Measurements from ENCODE around the gene CEP162. TPM values are rescaled to one million over a fixed set of nuclear protein-coding genes. Genes with fewer than 3 reads are reported as not detected.

The CEP162 gene
- total and polyA plus RNA-seq, 10 of the 15 experiments (the other 5 are each of a cell fraction or from before 2014, with no cell fraction given) = 2.7 to 7.9 (median 4.5) TPM

GRCh38 chr6:84093441-84094435 is 133.7 kb downstream of the CEP162 start:
- Histone ChIP-seq H4K20me1 (ENCODE audit: control insufficient read depth, insufficient read depth) (no peaks in the 10 kb centered on the region), H2AFZ (ENCODE audit: control insufficient read depth, low read depth, low read length) (peak overlapping the region; percentile 10), H3K9me3 (replicated peaks; ENCODE audit: control insufficient read depth, insufficient read depth, low read length) (no peaks in the 10 kb centered on the region; the same call in 1 of the 3 replicates), H3K27me3 (replicated peaks in 1 of 2; ENCODE audit: control insufficient read depth in 2 of 2, insufficient read depth in 2 of 2, low read length in 1 of 2) (no peaks in the 10 kb centered on the region), H3K79me2 (ENCODE audit: control insufficient read depth, insufficient read depth, low read length) (no peaks in the 10 kb centered on the region), H3K27ac (ENCODE audit: control insufficient read depth, insufficient read depth) (no peak overlapping the region), H3K9ac (ENCODE audit: control insufficient read depth, insufficient read depth, low read length) (no peak overlapping the region), H3K4me2 (ENCODE audit: control insufficient read depth, insufficient read depth) (no peak overlapping the region), H3K36me3 (ENCODE audit: control insufficient read depth in 2 of 2, insufficient read depth in 2 of 2, low read length in 1 of 2) (no peaks in the 10 kb centered on the region), H3K4me3 (no peak overlapping the region), H3K4me1 (ENCODE audit: control insufficient read depth, insufficient read depth, low read length) (no peaks in the 10 kb centered on the region)
- WGBS (ENCODE audit: insufficient coverage, insufficient replicate concordance, low lambda C conversion rate, missing lambda C conversion rate) = 34% methylated on average over 4 of the region's 4 CpGs
- ATAC-seq (peak; percentile 74), FAIRE-seq (no peak), DNase-seq (ENCODE audit: low read depth, low spot score) (no peak)
- intact Hi-C loops (cut with micrococcal nuclease; ENCODE audit: unreplicated experiment) (no loop called here), in situ Hi-C loops (cut with MboI) (no loop called here)
- SMC1A ChIA-PET (ENCODE audit: uncharacterized antibody, unreplicated experiment) = interaction anchor here (0.8 to 1.9 kb wide), 3 partner anchors 9 to 588 kb away, joined by 3 to 5 read pairs (median 4); no protein-coding TSS in a partner anchor
- TF ChIP-seq TCF12 (IDR thresholded peaks at IDR 0.05; ENCODE audit: low read depth, low read length) (no peak), ATF7 (IDR thresholded peaks at IDR 0.05; ENCODE audit: low read depth) (peak; percentile 46; the same call in 1 of the 2 replicates), IKZF1 (conservative IDR thresholded peaks at IDR 0.05) (peak; percentile 32; the same call in 1 of the 2 replicates), NFYB (IDR thresholded peaks at IDR 0.05; ENCODE audit: insufficient read depth, low read depth, low read length) (peak; percentile 59; the same call in 1 of the 2 replicates)
- RAD21 ChIA-PET (ENCODE audit: unreplicated experiment) = no interaction called here
- POLR2A ChIA-PET = no interaction called here
- BruUV-seq (replicated peaks) = no TSS peak
- CTCF ChIA-PET = interaction anchor here (0.6 kb wide), 1 partner anchor 167 kb away, joined by 3 read pairs; no protein-coding TSS in a partner anchor

DNA sequence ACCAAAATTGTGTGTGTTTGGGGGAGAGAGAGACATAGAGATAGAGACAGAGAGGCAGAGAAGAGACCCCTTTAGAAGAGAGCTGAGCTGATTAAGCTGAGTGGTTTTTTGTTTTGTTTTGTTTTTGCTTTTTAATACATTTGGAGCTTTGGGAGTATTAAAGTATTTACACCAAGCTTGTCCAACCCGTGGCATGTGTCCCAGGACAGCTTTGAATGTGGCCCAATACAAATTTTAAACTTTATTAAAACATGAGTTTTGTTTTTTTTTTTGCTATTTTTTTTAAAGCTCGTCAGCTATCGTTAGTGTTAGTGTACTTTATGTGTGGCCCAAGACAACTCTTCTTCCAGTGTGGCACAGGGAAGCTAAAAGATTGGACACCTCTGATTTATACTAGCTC is 137.9 kb downstream of the CEP162 start:
- DNase-seq (ENCODE audit: low read depth, low spot score) (no peak), ATAC-seq (no peak), FAIRE-seq (no peak)
- Histone ChIP-seq H3K4me3 (no peak overlapping the region), H3K9ac (ENCODE audit: control insufficient read depth, insufficient read depth, low read length) (no peak overlapping the region), H3K4me2 (ENCODE audit: control insufficient read depth, insufficient read depth) (no peak overlapping the region), H2AFZ (ENCODE audit: control insufficient read depth, low read depth, low read length) (no peak overlapping the region), H3K4me1 (ENCODE audit: control insufficient read depth, insufficient read depth, low read length) (no peaks in the 10 kb centered on the region), H3K36me3 (ENCODE audit: control insufficient read depth in 2 of 2, insufficient read depth in 2 of 2, low read length in 1 of 2) (no peaks in the 10 kb centered on the region), H3K27me3 (replicated peaks in 1 of 2; ENCODE audit: control insufficient read depth in 2 of 2, insufficient read depth in 2 of 2, low read length in 1 of 2) (no peaks in the 10 kb centered on the region), H3K79me2 (ENCODE audit: control insufficient read depth, insufficient read depth, low read length) (no peaks in the 10 kb centered on the region), H4K20me1 (ENCODE audit: control insufficient read depth, insufficient read depth) (no peaks in the 10 kb centered on the region), H3K9me3 (replicated peaks; ENCODE audit: control insufficient read depth, insufficient read depth, low read length) (no peaks in the 10 kb centered on the region; the same call in 1 of the 3 replicates), H3K27ac (ENCODE audit: control insufficient read depth, insufficient read depth) (no peak overlapping the region)
- POLR2A ChIA-PET = interaction anchor here (0.6 to 0.7 kb wide), 2 partner anchors 119 to 1138 kb away, joined by 3 read pairs; no protein-coding TSS in a partner anchor
- WGBS (ENCODE audit: insufficient coverage, insufficient replicate concordance, low lambda C conversion rate, missing lambda C conversion rate) = 6% methylated on average over 3 of the region's 3 CpGs
- SMC1A ChIA-PET (ENCODE audit: uncharacterized antibody, unreplicated experiment) = interaction anchor here (0.6 to 1.1 kb wide), 4 partner anchors 51 to 134 kb away, joined by 3 to 5 read pairs (median 3); no protein-coding TSS in a partner anchor
- RAD21 ChIA-PET (ENCODE audit: unreplicated experiment) = interaction anchor here (1.6 kb wide), 1 partner anchor 13 kb away, joined by 3 read pairs; no protein-coding TSS in a partner anchor
- intact Hi-C loops (cut with micrococcal nuclease; ENCODE audit: unreplicated experiment) = no loop called here
- in situ Hi-C loops (cut with MboI) = no loop called here
- CTCF ChIA-PET = interaction anchor here (1.5 kb wide), 1 partner anchor 11 kb away, joined by 3 read pairs; no protein-coding TSS in a partner anchor
- BruUV-seq (replicated peaks) = no TSS peak
- TF ChIP-seq KLF5 (IDR thresholded peaks at IDR 0.05; ENCODE audit: partially characterized antibody) = no peak
- no peak for TF ChIP-seq PKNOX1 (IDR thresholded peaks at IDR 0.05)
